ENCODE measurements around the gene AGBL1.

DNA sequence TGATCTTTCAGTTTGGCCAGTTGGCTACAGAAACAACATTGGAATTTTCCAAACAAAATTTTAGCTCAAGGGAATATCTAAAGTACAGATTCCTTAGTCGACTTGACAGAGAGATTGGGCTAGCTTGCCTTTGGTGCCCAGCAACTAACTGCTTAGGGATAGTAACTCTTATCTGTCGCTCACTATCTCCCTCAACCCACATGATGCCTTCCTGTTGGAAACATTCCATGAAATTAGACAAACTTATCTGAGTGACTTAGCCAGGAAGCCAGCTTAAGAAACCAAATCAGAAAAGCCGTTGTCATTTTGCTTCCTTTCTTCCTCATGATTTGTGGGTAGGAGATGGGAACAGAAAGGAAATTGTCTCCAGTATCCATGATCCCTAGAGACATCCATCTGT is 791.2 kb downstream of the AGBL1 start:
- TF ChIP-seq, protein P1, sequence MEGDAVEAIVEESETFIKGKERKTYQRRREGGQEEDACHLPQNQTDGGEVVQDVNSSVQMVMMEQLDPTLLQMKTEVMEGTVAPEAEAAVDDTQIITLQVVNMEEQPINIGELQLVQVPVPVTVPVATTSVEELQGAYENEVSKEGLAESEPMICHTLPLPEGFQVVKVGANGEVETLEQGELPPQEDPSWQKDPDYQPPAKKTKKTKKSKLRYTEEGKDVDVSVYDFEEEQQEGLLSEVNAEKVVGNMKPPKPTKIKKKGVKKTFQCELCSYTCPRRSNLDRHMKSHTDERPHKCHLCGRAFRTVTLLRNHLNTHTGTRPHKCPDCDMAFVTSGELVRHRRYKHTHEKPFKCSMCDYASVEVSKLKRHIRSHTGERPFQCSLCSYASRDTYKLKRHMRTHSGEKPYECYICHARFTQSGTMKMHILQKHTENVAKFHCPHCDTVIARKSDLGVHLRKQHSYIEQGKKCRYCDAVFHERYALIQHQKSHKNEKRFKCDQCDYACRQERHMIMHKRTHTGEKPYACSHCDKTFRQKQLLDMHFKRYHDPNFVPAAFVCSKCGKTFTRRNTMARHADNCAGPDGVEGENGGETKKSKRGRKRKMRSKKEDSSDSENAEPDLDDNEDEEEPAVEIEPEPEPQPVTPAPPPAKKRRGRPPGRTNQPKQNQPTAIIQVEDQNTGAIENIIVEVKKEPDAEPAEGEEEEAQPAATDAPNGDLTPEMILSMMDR (IDR thresholded peaks at IDR 0.05; ENCODE audit: borderline replicate concordance, extremely low read depth, low read length, poor library complexity, severe bottlenecking), result no peak
- no peak for TF ChIP-seq EZH2 (IDR thresholded peaks at IDR 0.05; ENCODE audit: borderline replicate concordance, low read depth, low read length, severe bottlenecking)

All from DND-41 (cell line).